Measurements from ENCODE around the gene JAM3.

- TF ChIP-seq USF2 (IDR thresholded peaks at IDR 0.05; ENCODE audit: low read length) (no peak), CTCF (IDR thresholded peaks at IDR 0.05; ENCODE audit: control extremely low read depth in 1 of 3, insufficient read depth in 1 of 3, low read depth in 1 of 3, low read length in 3 of 3) (no peak), TEAD4 (IDR thresholded peaks at IDR 0.05; ENCODE audit: low read depth, low read length) (no peak), POLR2A (IDR thresholded peaks at IDR 0.05; ENCODE audit: control extremely low read depth in 1 of 2, low read depth in 2 of 2, low read length in 2 of 2) (no peak), MAX (IDR thresholded peaks at IDR 0.05) (no peak), PHF8 (conservative IDR thresholded peaks at IDR 0.05; ENCODE audit: low read depth, low read length) (no peak), BACH1 (IDR thresholded peaks at IDR 0.05; ENCODE audit: low read length) (no peak), E2F6 (IDR thresholded peaks at IDR 0.05) (no peak)
These were observed 112.8 kb downstream of the JAM3 start for GRCh38 chr11:134181707-134182106.

All from H1 (cell line).